COLO668 (cell line): ENCODE results near the gene OPCML.

Experiments used
- DNase-seq: peaks from one replicate; lab custom pipeline; 2025; ENCODE audit not compliant: unreplicated experiment; lab: John Stamatoyannopoulos, UW

The OPCML gene

DNA sequence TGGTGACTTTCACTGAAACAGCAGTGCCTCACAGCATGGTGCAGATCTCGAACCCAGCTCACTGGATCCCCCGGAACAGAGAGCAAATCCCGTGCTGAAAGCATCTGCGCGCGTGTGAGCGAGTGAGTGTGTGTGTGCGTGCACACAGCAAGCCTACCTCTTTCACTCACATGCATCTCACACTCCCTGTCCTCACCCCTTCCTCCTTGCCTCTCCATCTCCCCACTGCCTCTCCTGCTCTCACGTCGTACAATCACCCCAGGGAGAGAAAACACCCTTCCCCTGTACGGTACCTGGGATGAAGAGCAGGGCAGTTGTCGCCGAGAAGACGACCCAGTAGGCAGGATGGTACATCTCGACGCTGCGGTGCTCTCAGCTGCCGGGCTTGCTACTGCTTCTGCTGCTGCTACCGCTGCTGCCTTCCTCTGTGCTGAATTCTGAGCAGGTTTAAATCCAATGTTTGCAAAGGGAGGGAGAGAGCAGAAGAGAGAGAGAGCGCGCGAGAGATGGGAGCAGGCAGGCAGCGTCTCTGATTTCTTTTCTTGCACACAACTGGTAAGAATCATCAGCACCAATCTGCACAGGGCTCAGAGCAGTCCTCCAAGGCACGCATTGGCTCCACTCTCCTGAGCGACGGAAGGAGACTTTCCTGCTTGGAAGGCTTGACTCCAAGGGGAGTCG, at the start of gene OPCML:
Gene OPCML (minus strand): TSS at position 531 of the 681 bp plus-strand sequence.
- no peak for DNase-seq

DNA sequence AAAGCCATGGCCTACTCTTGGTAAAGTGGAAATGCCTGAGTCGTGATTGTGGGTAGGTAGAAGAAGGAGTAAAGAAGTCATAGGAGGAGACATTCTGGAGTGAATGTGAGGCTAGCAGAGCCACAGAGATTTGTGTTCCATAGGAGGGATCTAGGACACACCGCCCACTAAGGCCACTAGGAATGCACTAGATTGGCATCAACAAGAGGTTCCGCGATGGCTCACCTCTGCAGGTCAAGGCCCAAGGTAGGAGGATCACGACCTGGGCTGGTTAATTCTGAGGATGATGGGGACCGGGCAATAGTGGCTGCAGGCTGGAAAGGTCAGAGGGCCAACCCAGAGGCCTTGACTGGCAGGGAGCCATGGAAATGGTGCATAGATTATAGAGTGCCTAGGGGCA, 48.8 kb upstream of the OPCML start:
- no peak for DNase-seq

DNA sequence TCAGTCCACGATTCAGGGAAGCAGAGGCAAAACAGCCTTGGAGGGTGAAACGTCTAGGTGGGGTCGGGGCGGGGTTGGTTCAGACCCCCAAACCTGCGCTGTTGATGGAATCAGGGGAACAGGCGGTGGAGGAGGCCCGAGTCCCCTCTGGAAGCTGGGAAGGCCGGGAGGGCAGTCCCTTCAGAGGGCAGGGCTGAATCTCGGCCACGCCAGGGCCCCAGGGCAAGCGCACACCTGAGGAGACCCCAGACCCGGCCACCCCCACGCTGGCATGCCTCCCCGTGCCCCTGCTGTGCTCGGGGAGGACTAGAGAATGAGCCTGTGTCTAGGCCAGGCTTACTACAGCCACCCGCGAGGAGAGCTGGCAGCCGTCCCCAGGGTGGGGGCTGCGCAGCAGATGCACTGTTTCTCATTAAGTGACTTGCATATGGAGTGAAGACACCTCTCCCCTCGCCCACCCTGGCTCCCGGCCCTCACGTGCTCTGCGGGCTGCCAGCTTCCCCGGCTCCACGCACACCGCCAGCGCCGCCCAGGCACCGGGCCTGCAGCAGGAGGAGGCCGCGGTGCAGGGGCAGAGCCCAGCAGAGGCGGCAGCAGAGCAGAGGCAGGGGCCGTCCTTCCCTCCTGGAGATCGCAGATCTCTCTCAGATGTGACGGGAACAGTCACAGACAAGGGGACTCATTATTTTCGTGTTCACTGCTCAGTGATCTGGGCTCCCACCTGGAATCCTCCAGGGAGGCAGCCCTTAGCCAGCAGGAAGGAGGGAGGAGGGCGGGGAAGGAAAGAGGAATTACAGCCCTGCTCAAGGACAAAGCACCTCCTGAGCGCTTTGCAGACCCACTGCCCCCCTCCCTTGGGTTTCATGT, 47.1 kb upstream of the OPCML start:
- DNase-seq = no peak

DNA sequence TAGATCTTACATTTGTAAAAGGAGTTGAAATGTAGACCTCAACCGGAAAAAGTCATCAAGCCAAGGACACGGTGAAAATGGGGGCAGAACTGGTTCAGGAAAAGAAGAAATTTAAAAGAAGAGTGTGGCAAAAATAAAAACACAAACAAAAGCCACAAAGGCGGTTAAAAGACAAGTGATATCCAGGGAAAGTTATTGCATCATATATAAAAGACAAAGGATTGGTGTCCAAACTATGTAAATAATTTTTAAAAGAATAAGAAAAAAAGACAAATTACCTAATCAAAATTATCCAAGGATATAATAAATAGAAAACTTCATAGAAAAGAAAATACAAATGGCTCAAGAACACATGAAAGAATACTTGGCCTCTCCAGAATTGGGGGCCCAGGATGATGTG, 45.1 kb upstream of the OPCML start:
- DNase-seq = no peak

DNA sequence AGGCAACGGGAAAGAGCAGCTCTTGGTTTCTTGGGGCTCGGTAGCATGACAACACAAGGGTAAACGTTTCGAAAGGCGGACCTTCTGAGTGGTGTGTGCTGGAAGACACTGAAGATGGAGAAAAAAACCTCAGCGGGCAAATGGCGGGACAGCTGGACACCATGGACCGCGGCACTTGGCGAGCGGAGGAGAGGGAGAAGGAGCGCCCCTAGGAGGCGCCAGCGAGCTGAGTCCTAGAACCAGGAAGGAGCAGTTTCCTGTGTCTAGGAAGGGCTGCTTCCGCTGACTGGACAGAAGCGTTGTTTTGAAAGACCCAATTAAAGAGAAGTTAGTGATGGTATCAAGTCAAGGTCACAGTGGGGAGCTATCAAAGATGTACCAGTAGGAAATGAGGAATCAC, 44.0 kb upstream of the OPCML start:
- DNase-seq = peak; percentile 4

DNA sequence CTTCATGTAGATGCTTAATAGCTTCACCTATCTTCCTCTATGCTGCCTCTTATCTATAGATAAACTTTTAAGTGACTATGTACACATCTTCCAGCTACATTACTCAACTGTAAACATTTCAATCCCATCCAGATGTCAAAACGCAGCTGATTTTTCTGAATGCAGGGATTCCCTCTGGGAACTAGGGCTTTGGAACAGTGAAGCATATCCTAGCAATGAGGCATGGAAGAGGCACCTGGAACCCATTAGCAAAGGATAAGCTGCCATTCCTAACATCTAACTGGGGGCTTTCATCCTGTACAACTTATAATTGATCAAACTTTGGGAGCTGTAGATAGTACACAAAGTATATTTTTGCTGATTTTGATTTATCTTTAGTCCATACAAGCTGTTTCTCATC, 40.8 kb upstream of the OPCML start:
- no peak for DNase-seq

DNA sequence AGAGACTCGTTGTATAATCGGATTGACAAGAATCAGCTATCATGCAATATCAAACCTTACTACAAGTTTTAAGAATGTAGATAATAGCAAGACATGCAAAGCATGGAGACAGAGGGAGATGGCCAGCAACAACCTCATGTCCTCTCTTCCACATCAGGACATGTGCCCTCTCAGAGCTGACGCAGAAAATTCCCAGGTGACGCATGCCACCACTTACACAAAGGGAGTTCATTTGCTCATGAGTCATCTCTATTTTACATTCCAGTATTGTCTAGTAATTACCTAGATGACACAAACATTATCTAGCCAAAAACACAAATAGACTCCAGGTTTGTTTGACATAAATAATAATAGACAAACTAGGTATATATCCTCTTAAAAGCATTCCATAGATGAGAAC, 38.1 kb upstream of the OPCML start:
- no peak for DNase-seq

DNA sequence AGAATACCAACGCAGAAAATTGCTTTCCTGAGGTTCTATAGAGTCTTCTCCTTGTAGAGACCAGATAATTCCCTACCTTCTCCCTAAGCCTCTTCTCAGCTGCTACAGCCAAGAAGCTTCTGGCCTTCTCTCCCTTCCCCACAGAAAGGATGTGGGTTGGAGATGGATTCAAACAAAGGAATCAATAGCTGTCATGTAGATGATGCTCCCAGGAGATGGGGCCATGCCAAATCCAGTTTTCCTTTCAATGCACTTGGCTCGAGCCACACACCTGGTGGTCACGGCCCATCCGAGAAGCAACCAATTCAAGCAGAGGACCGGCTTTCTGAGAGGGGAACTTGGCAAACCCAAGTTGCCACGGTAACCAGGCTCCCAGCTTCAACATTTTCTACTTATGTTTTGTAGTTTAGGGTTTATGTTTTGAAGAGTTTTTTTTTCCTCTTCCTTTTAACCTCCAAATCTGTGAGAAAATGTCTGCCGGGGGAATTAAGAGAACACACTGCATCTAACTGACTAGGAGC, 31.3 kb upstream of the OPCML start:
- DNase-seq = no peak

DNA sequence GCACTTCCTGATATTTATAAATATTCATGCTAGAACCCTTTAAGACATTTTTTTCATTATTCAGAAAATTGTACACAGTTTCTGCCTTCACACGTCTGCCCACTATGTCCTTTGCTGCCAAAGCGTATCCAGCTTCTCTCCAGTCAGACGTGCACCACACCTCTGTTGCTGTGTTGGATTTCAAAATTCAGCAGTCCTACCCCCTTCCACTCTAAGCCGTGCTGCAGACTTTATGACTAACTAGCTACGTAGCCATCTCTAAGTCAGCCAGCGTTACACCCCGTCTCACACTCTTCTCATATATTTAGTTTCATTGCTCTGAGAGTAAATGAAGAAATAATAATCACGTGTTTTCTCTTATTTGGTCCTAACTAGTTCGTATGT, 28.2 kb upstream of the OPCML start:
- DNase-seq = no peak

DNA sequence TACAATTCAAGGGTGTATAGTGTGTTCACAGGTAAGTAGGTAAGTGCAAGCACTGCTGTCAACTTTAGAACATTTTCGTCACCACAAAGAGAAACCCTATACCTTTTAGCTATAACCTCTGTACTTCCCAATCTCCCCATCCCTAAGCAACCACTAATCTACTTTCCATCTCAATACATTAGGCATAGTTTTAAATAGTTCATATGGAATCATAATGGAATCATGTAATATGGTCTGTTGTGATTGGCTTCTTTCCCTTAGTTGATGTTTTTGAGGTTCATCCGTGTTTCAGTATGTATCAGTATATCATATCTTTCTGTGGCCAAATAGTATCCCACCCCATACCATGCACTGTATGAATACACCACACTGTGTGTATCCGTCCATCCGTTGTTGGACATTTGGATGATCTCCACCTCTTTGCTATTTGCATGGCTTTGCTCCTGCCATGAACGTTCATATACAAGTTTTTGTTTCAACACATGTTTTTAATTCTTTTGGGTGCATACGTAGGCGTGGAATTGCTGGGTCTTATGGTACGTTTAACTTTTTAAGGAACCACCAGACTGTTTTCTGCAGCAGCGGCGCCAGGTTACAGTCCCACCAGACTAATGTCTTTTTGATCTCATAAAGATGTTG, 27.7 kb upstream of the OPCML start:
- no peak for DNase-seq

DNA sequence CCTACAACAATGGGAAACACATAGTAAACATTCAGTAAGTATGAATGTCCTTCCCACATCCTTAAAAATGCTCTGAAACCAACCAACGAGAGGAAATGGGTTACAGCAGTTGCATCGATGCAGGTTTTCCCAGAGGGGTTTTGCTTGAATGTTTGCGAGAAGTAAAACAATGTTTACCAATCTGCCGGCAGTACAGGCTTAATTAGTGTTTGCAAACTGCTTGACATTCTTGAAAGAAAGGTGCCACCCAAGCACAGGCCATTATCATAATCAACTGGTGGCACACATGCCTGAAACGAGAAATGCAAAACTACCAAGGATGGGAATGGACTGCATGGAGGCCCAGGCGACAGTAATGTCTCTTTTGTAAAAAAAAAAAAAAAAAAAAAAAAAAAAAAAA, 27.1 kb upstream of the OPCML start:
- no peak for DNase-seq

DNA sequence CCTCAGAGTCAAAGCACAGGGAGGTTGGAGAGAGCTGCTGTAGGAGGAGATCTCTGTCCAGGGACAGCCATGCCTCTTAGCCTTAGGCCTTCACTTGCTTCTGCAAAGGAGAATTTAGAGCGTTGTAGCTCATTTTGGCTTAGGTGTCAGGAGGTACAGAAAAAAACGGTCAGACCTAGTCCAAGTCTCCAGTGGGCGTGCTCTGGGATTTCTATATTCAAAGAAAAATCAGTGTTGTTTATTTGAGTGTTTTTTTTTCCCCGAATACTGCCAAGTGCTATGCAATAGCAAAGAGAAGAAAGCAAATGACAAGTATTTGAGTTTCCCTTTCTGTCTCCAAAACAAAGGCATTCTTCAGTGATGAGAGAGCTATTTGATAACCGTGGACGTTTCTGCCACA, 22.7 kb upstream of the OPCML start:
- no peak for DNase-seq

DNA sequence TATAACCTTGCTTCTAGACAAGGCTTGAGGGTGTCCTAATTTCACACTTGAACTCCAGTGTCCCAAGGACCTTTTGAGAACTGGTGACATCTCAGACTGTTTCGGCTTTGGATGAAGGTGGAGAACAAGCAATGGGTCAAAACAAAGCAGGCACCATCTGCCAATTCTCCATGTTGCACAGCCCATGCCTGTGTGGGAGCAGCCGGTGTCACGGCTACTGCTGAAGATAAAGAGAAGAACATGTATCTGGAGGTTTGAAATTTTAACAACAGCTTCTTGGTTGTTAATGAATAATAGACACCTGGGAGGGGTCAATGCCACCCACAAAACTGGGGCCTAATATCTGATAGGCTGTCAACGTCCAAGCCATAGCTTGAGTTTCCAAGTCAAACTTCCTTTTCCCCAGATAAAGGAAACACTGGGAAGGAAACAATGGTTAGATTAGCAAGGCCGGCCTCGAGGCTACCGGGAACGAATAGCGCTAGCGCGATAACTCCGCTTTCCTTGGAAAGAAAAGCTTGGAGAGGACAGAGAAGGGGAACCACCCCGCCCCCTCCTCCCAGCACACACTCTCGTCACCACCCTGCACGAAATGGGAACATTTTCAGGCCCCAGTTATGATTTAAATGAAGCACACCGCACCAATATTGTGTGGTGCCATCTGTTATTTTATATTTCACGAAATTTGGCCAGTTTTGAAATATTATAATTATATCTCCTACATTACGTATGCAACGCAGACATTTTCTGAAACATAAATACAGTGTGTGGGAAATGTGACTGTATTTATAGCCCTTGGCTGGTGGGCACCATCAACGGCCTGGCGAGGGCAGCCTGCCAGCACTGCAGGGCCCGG, 21.8 kb upstream of the OPCML start:
- no peak for DNase-seq

DNA sequence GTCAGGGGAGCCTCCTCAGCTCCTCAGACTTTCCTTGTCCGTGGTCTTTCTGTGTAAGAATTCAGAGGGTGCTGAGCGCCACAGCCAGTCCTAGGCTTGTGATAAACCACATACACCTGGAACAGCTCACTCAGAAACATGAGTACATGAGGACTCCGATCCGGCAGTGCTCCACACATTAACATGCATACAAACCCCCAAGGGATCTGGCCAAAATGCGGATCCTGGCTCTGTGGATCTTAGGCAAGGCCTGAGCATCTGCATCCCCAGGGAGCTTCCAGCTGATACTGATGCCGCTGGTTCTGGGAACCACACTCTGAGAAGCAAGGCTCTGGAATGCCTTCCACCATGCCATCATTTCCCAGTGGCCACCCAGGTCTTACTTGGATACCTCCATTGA, 20.6 kb upstream of the OPCML start:
- no peak for DNase-seq

DNA sequence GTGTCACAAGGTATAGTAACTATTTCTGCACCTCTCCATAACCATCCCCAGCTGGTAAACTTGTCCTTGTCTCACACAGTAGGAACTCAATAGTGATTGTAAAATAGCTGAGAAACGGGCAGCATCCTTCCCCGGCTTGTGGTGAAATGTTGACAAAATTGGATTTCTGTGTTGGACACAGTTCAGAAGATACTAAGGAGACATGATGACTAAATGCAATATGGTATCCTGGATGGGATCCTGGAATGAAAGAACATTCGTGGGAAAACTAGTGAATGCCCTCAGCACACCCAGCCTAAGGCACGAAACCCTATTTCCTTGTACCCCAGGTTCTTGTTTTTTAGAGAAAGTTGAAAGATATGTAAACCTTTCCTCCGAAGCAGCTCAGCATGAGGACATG, 18.8 kb upstream of the OPCML start:
- no peak for DNase-seq

DNA sequence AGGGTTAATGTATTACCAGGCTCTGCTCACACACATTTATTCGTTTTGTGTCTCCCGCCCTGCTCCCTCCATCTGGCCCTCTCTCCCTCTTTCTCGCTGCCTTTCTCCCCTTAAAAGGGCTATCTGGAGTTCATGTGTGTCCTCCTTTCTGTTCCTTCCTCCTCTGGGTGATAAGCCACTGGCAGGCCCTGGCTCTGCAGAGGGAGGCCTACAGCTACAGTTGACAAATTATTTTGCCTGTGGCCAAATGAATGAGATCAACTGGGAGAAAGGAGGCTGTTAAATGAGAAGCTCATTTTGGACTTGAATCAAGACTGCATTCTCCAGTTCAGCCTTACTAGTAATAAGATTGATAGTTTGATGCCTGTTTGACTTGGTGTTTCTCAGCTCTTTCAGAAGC, 17.5 kb upstream of the OPCML start:
- no peak for DNase-seq

DNA sequence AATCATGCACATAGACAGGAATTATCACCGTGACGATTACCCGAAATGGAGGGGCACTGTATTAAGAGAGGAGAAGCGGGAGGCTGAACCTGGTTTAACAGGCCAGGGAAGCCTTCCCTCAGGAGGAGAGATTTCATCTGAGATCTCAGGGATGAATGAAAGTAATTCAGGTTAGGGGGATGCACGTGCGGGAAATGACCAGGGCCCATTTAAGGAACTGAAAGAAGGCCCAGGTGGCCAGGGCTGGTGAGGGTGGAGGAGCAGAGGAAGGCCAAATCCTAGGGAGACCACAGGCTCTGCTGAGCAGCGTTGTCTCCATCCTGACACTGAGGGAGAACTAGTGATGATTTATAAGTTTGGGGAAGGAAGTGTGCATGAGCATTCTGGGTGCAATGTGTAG, 16.3 kb upstream of the OPCML start:
- DNase-seq = no peak

DNA sequence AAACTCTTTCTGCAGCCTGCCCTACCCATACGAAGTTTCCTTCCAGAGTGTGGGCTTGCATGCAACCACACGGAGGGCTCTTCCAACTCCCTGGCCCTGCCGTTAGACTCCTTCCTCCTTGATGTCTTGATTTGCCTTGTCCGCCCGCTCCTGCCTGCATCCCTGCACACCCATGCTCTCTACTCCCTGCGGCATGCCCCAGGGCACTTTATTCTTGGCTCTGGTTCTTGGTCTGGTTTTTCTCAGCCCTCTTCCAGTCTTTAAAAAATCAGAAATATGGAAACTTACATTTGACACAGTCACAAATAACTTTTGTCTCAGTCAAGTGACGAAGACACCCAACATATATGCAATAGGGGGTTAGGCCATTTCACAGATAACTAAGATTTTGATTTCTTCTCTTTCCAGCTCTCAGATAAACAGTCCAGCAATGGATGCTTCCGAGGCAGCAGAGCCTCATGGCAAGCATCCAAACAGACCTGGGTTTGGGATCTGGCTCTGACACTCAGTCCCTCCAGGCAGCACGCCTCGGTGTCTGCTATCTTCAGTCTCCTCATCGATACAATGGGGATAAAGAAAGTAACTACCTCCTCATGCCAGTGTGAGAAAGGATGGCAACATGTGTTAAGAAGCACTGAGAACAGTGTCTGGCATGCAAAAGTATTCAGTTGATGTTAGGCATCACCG, 15.7 kb upstream of the OPCML start:
- DNase-seq = no peak

DNA sequence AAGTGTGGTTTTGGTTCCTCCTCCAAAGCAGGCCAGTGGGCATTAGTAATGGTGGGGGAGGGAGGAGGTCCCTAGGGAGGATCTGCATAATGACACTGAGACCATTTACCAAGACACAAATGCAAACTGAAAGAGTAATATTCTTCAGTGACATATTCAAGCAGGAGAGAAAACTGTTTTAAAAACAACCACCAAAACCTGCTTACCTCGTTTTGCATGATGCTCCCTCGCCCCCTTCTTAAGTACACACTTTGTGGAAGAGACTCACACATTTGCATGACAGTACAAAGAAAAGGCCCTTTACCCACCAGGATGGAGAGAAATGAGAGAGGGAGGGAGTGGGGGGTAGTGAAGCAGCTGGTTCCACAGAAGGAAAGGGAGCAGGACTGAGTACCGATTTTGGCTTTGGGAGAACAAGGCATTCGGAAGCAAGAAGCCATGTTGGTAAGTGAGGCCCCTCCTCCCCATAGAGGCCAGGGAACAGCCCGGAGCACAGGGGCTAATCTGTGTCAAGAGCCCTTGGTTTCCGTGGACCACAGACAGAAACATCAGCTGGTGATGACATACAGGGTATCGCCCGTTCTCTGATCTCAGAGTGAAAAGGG, 13.0 kb upstream of the OPCML start:
- DNase-seq = no peak

DNA sequence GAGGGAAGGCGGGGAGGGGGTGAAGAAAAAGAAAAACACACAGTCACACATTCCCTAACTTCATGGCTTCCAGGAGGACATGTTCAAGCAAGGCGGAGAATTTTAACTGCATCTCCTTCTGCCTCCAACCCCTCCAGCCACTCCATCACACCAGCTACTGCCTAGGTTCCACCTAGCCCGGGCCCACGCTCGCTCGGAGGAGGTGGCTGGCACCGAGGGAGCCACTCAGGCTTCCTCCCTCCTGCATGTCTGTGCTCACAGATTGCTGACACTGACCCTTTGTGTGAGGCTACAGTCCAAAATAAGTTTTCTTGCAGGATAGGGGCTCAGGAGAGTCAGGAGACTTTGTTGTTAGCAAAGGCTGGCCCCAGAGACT, 9.4 kb upstream of the OPCML start:
- DNase-seq = no peak
